Heart right ventricle (tissue), 16 donors: ENCODE measurements around the gene TNS3. TPM values are rescaled to one million over a fixed set of nuclear protein-coding genes. Genes with fewer than 3 reads are reported as not detected.

Experiments used
- ATAC-seq, 8 donors: fragments of 200-7000 bp; cut with Tn5 transposase; one replicate each; pipeline ENCODE4 v1.9.1; 2020; ENCODE audit warnings: mild to moderate bottlenecking in 8 of 8, moderate library complexity in 8 of 8, moderate number of reproducible peaks in 1 of 8
- DNase-seq, 2 donors: peaks; one replicate each; pipeline ENCODE4 v3.0.0-alpha.2; 2020
- H3K27ac ChIP-seq, 10 donors: fragments of 200-600 bp; sonication (generic) in 2 of 10; one replicate each; pipeline versions ENCODE4 v1.5.0 to v1.8.0; 2020 to 2022; ENCODE audit warnings: mild to moderate bottlenecking in 3 of 10
- H3K27me3 ChIP-seq, 7 donors: fragments of 200-600 bp; one replicate each; pipeline ENCODE4 v1.8.0; 2021 to 2022; ENCODE audit warnings: mild to moderate bottlenecking in 2 of 7
- H3K36me3 ChIP-seq, 9 donors: fragments of 200-600 bp; sonication (generic) in 1 of 9; one replicate each; pipeline versions ENCODE4 v1.5.0 to v1.8.0; 2020 to 2022; ENCODE audit warnings: mild to moderate bottlenecking in 2 of 9
- H3K4me1 ChIP-seq, 9 donors: fragments of 200-600 bp; sonication (generic) in 1 of 9; one replicate each; pipeline versions ENCODE4 v1.5.0 to v1.8.0; 2020 to 2022; ENCODE audit warnings: mild to moderate bottlenecking in 4 of 9
- H3K4me3 ChIP-seq, 10 donors: fragments of 200-600 bp; sonication (generic) in 2 of 10; one replicate each; pipeline versions ENCODE4 v1.5.0 to v1.8.0; 2020 to 2022; ENCODE audit warnings: mild to moderate bottlenecking in 7 of 10, moderate library complexity in 2 of 10
- H3K9me3 ChIP-seq, 11 donors: fragments of 200-600 bp in 10 of 11; sonication (generic) in 2 of 11; one replicate each; pipeline versions ENCODE4 v1.5.0 to v1.8.0; 2013 to 2022; ENCODE audit warnings: mild to moderate bottlenecking in 2 of 11, control low read depth in 1 of 11, moderate library complexity in 1 of 11
- WGBS, 2 donors: extraction: QIAGEN DNeasy Blood & Tissue Kit; methylation state at CpG; one replicate each; pipeline ENCODE4 v1.1.7; 2013; ENCODE audit warnings: inconsistent platforms in 1 of 2; 5-methylcytosine and 5-hydroxymethylcytosine counted together
- intact Hi-C, 10 donors: fragments of 100-400 bp; cut with DNase I; formaldehyde crosslinking; loops; one replicate each; pipeline versions ENCODE4 v1.11.1 to v1.14.2; 2022
- polyA plus RNA-seq, 2 donors: library from polyadenylated mRNA; stranded (reverse); fragments of 200-250 nt; gene quantifications; one replicate each; pipeline ENCODE4 v1.2.3, GENCODE V29; 2013
- total RNA-seq, 10 donors: library from RNA; stranded (reverse); fragmentation: NEBNext Ultra II Directional in 3 of 10; extraction: Animal tissue kit (Norgen Biotek cat#: 25700) in 3 of 10; gene quantifications; one replicate each; pipeline versions ENCODE4 v1.2.1 to v1.2.4, GENCODE V29; 2021 to 2023
- TF ChIP-seq, protein P1 (sequence below), 9 donors: fragments of 200-600 bp; sonication (generic) in 2 of 9; IDR thresholded peaks; one replicate each; pipeline versions ENCODE4 v1.5.0 to v1.8.0; 2021 to 2022; ENCODE audit warnings: antibody characterized with exemption in 9 of 9, mild to moderate bottlenecking in 5 of 9, moderate library complexity in 1 of 9
- donor health status: Arrhythmogenic right ventricular cardiomyopathy.
- donor health status: ischemic (EF 13 %, LVEDD 7.1; RV severe dilation, severe dysfunction).
- donor health status: healthy with polysubstance abuse.
- donor health status: DM: no; HTN: yes; CAD: no.
- donor health status: DM: no; HTN: no; CAD: no.
- donor health status: ischemic (EF 25% LVEDD 6.9; RV normal size, moderate dysfunction).
- donor health status: ischemic (EF 25% LVEDD 5.7; RV mildly dilated, moderate dysfunction).
- donor health status: healthy.
- donor health status: DM: yes; HTN: yes; CAD: no.
- donor health status: Ischemic cardiomyopathy.
- donor health status: ischemic (EF 35%, LVEDD 5.7; RV mildly dilated, moderate dysfunction).
- donor health status: nonischemic (EF 11% LVEDD 7.7; RV severe dilation, severe dysfunction).
- donor health status: DM: yes; HTN: yes; CAD: no.
- donor health status: PGD.
- donor health status: ischemic (EF 29% LVEDD 5.4; RV normal size, mild dysfunction).
- donor health status: nonischemic (EF 23%, LVEDD 6.1; RV moderate dilation, normal function).

TNS3 gene
- total and polyA plus RNA-seq, 12 donors, result 6.7 to 74.2 (median 34.0) TPM

- Histone ChIP-seq H3K9me3 (no peaks in the 10 kb centered on the region), H3K4me3 (no peak overlapping the region), H3K27me3 (no peaks in the 10 kb centered on the region), H3K36me3 (no peaks in the 10 kb centered on the region), H3K27ac (peak overlapping the region in 9 of 10 donors; percentile 34 to 86 (median 66)), H3K4me1 (peaks cover 0 to 33% (median 19%) of the 10 kb centered on the region in 9 donors)
- peak in 3 of 8 donors; percentile 6 to 17 (median 12) for ATAC-seq
- TF ChIP-seq, protein P1, sequence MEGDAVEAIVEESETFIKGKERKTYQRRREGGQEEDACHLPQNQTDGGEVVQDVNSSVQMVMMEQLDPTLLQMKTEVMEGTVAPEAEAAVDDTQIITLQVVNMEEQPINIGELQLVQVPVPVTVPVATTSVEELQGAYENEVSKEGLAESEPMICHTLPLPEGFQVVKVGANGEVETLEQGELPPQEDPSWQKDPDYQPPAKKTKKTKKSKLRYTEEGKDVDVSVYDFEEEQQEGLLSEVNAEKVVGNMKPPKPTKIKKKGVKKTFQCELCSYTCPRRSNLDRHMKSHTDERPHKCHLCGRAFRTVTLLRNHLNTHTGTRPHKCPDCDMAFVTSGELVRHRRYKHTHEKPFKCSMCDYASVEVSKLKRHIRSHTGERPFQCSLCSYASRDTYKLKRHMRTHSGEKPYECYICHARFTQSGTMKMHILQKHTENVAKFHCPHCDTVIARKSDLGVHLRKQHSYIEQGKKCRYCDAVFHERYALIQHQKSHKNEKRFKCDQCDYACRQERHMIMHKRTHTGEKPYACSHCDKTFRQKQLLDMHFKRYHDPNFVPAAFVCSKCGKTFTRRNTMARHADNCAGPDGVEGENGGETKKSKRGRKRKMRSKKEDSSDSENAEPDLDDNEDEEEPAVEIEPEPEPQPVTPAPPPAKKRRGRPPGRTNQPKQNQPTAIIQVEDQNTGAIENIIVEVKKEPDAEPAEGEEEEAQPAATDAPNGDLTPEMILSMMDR (IDR thresholded peaks at IDR 0.05), result no peak
- intact Hi-C loops, result no loop called here
- DNase-seq, result no peak
- WGBS, 2 donors, result 74 to 75% methylated on average over 14 of the region's 14 CpGs
These were observed 40.2 kb upstream of the TNS3 start for GRCh38 chr7:47621979-47622561.

GRCh38 chr7:47621347-47621746 lies 39.4 kb upstream of the TNS3 start:
- Histone ChIP-seq H3K36me3 (no peaks in the 10 kb centered on the region), H3K9me3 (no peaks in the 10 kb centered on the region), H3K27ac (peak overlapping the region in 6 of 10 donors; percentile 66 to 86 (median 73)), H3K4me3 (no peak overlapping the region), H3K27me3 (no peaks in the 10 kb centered on the region), H3K4me1 (peaks cover 0 to 33% (median 19%) of the 10 kb centered on the region in 9 donors)
- intact Hi-C loops, result no loop called here
- 86 to 92% methylated on average over 12 of the region's 12 CpGs for WGBS, 2 donors
- ATAC-seq (peak in 1 of 8 donors; percentile 16), DNase-seq (no peak)
- TF ChIP-seq, protein P1 (IDR thresholded peaks at IDR 0.05), result no peak

DNA sequence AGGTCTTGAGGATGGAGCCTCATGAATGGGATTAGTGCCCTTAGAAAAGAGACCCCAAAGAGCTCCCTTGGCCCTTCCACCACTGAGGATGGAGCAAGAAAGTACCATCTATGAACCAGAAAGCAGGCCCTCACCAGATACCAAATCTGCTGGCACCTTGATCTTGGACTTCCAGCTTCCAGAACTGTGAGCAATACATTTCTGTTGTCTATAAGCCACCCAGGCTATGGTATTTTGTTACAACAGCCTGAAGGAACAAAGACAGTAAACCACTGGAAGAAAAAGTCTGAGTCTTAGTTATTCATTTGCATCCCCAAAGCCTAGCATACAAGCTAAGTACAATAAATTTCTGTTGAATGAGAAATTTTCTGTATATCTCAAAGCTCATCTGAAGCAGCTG lies 37.9 kb upstream of the TNS3 start:
- Histone ChIP-seq H3K27ac (no peak overlapping the region), H3K27me3 (no peaks in the 10 kb centered on the region), H3K4me3 (no peak overlapping the region), H3K4me1 (peaks cover 0 to 33% (median 19%) of the 10 kb centered on the region in 9 donors), H3K9me3 (no peaks in the 10 kb centered on the region), H3K36me3 (no peaks in the 10 kb centered on the region)
- TF ChIP-seq, protein P1 (IDR thresholded peaks at IDR 0.05), result no peak
- intact Hi-C loops, result loop anchor here in 1 of 10 donors (1.0 kb wide), 1 partner anchor 36 kb away; no protein-coding TSS in a partner anchor
- ATAC-seq (no peak), DNase-seq (no peak)

DNA sequence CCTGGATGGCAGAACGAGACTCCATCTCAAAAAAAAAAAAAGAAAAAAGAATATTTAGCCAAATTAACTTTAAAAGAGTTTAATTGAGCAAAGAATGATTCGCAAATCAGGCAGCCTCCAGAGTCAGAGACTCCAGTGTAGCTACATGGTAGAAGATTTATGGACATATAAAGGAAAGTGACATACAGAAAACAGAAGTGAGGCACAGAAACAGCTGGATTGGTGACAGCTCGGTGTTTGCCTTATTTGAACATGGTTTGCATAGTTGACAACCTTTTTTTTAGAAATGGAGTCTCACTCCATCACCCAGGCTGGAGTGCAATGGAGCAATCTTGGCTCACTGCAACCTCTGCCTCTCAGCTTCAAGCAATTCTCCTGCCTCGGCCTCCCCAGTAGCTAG lies 35.2 kb upstream of the TNS3 start:
- WGBS, 2 donors, result 92 to 98% methylated on average over 4 of the region's 4 CpGs
- H3K27ac ChIP-seq, result no peak overlapping the region
- ATAC-seq, result no peak
- intact Hi-C loops, result no loop called here
- H3K36me3 ChIP-seq, result no peaks in the 10 kb centered on the region
- TF ChIP-seq, protein P1 (IDR thresholded peaks at IDR 0.05), result no peak
- H3K4me1 ChIP-seq, result peaks cover 0 to 14% (median 7%) of the 10 kb centered on the region in 9 donors
- H3K4me3 ChIP-seq, result no peak overlapping the region
- no peak for DNase-seq
- H3K9me3 ChIP-seq, result no peaks in the 10 kb centered on the region
- no peaks in the 10 kb centered on the region for H3K27me3 ChIP-seq
